DOHH2 (cell line): ENCODE measurements around the gene GRID1.

Source experiments
- H3F3A ChIP-seq: fragments of 200-600 bp; sonication (generic), shearing (Covaris generic); 2 replicates; pipeline ENCODE4 v1.6.0; 2016; ENCODE audit warnings: antibody characterized with exemption, mild to moderate bottlenecking; ENCODE audit not compliant: control insufficient read depth, insufficient read depth
- H3K27ac ChIP-seq: fragments of 200-600 bp; sonication (generic); 2 replicates; pipeline ENCODE4 v1.5.1; 2014; ENCODE audit warnings: low read depth, mild to moderate bottlenecking, low read length, moderate library complexity
- H3K27me3 ChIP-seq: fragments of 200-600 bp; sonication (generic); 2 replicates; pipeline ENCODE4 v1.6.1; 2014; ENCODE audit warnings: mild to moderate bottlenecking, low read length, mixed read lengths; ENCODE audit not compliant: control insufficient read depth
- H3K36me3 ChIP-seq: fragments of 200-600 bp; sonication (generic); 2 replicates; pipeline ENCODE4 v1.6.1; 2014; ENCODE audit warnings: mild to moderate bottlenecking, low read length, moderate library complexity, mixed read lengths; ENCODE audit not compliant: control insufficient read depth
- H3K4me1 ChIP-seq: fragments of 200-600 bp; sonication (generic); 2 replicates; pipeline ENCODE4 v1.6.1; 2014; ENCODE audit warnings: mild to moderate bottlenecking, low read length, mixed read lengths; ENCODE audit not compliant: control insufficient read depth
- H3K4me2 ChIP-seq: fragments of 200-600 bp; sonication (generic); 2 replicates; pipeline ENCODE4 v1.6.0; 2014; ENCODE audit warnings: mild to moderate bottlenecking, low read length, moderate library complexity
- H3K4me3 ChIP-seq: fragments of 200-600 bp; sonication (generic); 2 replicates; pipeline ENCODE4 v1.5.1; 2014; ENCODE audit warnings: mild to moderate bottlenecking, low read length, mixed read lengths
- H3K79me2 ChIP-seq: fragments of 200-600 bp; sonication (generic); 2 replicates; pipeline ENCODE4 v1.6.1; 2014; ENCODE audit warnings: mild to moderate bottlenecking, low read length, mixed read lengths; ENCODE audit not compliant: control insufficient read depth
- H3K9me2 ChIP-seq: fragments of 200-600 bp; sonication (generic); replicated peaks from 2 replicates; pipeline ENCODE4 v1.6.1; 2014; ENCODE audit warnings: mild to moderate bottlenecking, low read length, mixed read lengths; ENCODE audit not compliant: control insufficient read depth
- H3K9me3 ChIP-seq: fragments of 200-600 bp; sonication (generic); 2 replicates; pipeline ENCODE4 v1.6.1; 2014; ENCODE audit warnings: antibody characterized with exemption, low read length, mixed read lengths; ENCODE audit not compliant: control insufficient read depth, insufficient read depth
- H4K20me1 ChIP-seq: fragments of 200-600 bp; sonication (generic); 2 replicates; pipeline ENCODE4 v1.6.0; 2014; ENCODE audit warnings: low read depth, mild to moderate bottlenecking, antibody characterized with exemption, low read length, moderate library complexity; ENCODE audit not compliant: control insufficient read depth, insufficient read depth
- CTCF ChIP-seq: fragments of 200-600 bp; sonication (generic); IDR thresholded peaks from one replicate; pipeline ENCODE4 v1.5.1; 2014; ENCODE audit warnings: antibody characterized with exemption, mild to moderate bottlenecking, low read depth, low read length; ENCODE audit not compliant: poor library complexity, severe bottlenecking
- EZH2phosphoT487 ChIP-seq: fragments of 200-600 bp; sonication (generic); IDR thresholded peaks from 2 replicates; pipeline ENCODE4 v1.6.1; 2017; ENCODE audit warnings: borderline replicate concordance, mild to moderate bottlenecking, antibody characterized with exemption, low read length, moderate library complexity, mixed read lengths

The GRID1 gene

GRCh38 chr10:85950921-85951320 lies 415.7 kb downstream of the GRID1 start:
- Histone ChIP-seq H3K9me2 (no peaks in the 10 kb centered on the region), H3K79me2 (no peaks in the 10 kb centered on the region), H3K4me1 (peaks cover 20% of the 10 kb centered on the region), H3K4me3 (no peak overlapping the region), H3F3A (no peaks in the 10 kb centered on the region), H4K20me1 (no peaks in the 10 kb centered on the region), H3K27ac (no peak overlapping the region), H3K4me2 (no peak overlapping the region), H3K9me3 (no peaks in the 10 kb centered on the region), H3K36me3 (no peaks in the 10 kb centered on the region), H3K27me3 (peaks cover 28% of the 10 kb centered on the region)
- no peak for TF ChIP-seq EZH2phosphoT487
- no peak for TF ChIP-seq CTCF

- Histone ChIP-seq H3K4me1 (peaks cover 20% of the 10 kb centered on the region), H3F3A (no peaks in the 10 kb centered on the region), H3K27ac (no peak overlapping the region), H3K4me2 (peak overlapping the region; percentile 89), H3K4me3 (peak overlapping the region; percentile 65), H3K36me3 (no peaks in the 10 kb centered on the region), H3K27me3 (peaks cover 33% of the 10 kb centered on the region), H4K20me1 (no peaks in the 10 kb centered on the region), H3K9me3 (no peaks in the 10 kb centered on the region), H3K9me2 (no peaks in the 10 kb centered on the region), H3K79me2 (no peaks in the 10 kb centered on the region)
- TF ChIP-seq CTCF (no peak), EZH2phosphoT487 (no peak)
Measured at GRCh38 chr10:85946713-85947326, 419.8 kb downstream of the GRID1 start.

- no peaks in the 10 kb centered on the region for H3K36me3 ChIP-seq
- no peak for TF ChIP-seq EZH2phosphoT487
- no peak for TF ChIP-seq CTCF
- H3K9me3 ChIP-seq = no peaks in the 10 kb centered on the region
Measured at GRCh38 chr10:85936161-85936560, 430.4 kb downstream of the GRID1 start.

More at GRCh38 chr10:85936161-85936560, 430.4 kb downstream of the GRID1 start:
- H3K9me2 ChIP-seq = no peaks in the 10 kb centered on the region
- H3K79me2 ChIP-seq = no peaks in the 10 kb centered on the region
- no peak overlapping the region for H3K27ac ChIP-seq
- H3K4me2 ChIP-seq = no peak overlapping the region
- H3F3A ChIP-seq = no peaks in the 10 kb centered on the region
- H3K4me1 ChIP-seq = no peaks in the 10 kb centered on the region
- no peak overlapping the region for H3K4me3 ChIP-seq
- H3K27me3 ChIP-seq = peaks cover 12% of the 10 kb centered on the region
- H4K20me1 ChIP-seq = no peaks in the 10 kb centered on the region
